ENCODE data around the gene SMKR1.

DNA sequence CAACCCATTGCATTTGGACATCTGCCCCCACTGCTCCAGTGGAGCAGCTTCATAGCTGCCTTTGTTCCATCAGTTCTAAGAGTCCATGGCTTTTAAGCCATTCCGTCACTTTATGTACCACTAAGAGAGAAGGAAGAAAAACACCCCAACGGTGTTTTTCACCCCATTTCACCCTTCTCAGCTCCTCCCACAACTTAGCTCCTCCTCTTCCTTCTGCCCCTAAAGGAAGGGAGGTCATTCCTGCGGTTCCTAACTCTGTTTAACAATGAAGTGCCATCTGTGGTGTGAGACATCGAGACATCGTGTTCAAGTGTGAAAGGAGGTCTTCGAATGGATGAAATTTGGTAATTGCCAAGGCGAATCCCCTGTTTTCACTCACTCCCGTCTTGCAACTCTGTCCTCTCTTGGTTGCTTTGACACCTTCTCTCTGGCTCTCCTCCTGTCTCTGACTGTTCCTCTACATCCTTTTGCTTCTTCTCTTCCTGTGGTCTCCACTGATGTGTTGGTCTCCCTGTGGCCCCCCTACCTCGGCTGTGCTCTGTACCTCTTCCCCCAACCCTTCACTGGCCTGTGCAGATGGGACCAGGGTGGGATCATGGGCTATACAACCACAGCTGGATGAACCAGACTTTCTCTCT is 23.0 kb downstream of the SMKR1 start:
- TF ChIP-seq SUZ12 (IDR thresholded peaks at IDR 0.05; ENCODE audit: extremely low read depth, insufficient read depth, insufficient read length) = no peak
- no peak for TF ChIP-seq YY1 (IDR thresholded peaks at IDR 0.05; ENCODE audit: insufficient read depth, insufficient read length)
